Ishikawa (cell line): Measurements from ENCODE around the gene ANK3.

ENCODE experiments used
- CEBPB ChIP-seq: IDR thresholded peaks from 2 replicates; pipeline ENCODE4 v1.6.1; 2012
- CREB1 ChIP-seq: IDR thresholded peaks from 2 replicates; pipeline ENCODE4 v1.6.1; 2012; ENCODE audit warnings: low read depth
- EGR1 ChIP-seq: IDR thresholded peaks from 2 replicates; pipeline ENCODE4 v1.6.1; 2012
- EP300 ChIP-seq: IDR thresholded peaks from 2 replicates; pipeline ENCODE4 v1.6.1; 2012; ENCODE audit warnings: borderline replicate concordance
- FOXM1 ChIP-seq: IDR thresholded peaks from 2 replicates; pipeline ENCODE4 v1.6.1; 2012; ENCODE audit warnings: low read depth, borderline replicate concordance
- MAX ChIP-seq: IDR thresholded peaks from 2 replicates; pipeline ENCODE4 v1.6.1; 2012
- NFIC ChIP-seq: IDR thresholded peaks from 2 replicates; pipeline ENCODE4 v1.6.1; 2012
- RAD21 ChIP-seq: IDR thresholded peaks from 2 replicates; pipeline ENCODE4 v1.6.1; 2012; ENCODE audit warnings: low read depth
- REST ChIP-seq: IDR thresholded peaks from 2 replicates; pipeline ENCODE4 v1.6.1; 2012; ENCODE audit warnings: low read depth, mild to moderate bottlenecking
- TAF1 ChIP-seq: IDR thresholded peaks from 2 replicates; pipeline ENCODE4 v1.6.1; 2012; ENCODE audit warnings: low read depth, mild to moderate bottlenecking
- TCF12 ChIP-seq: IDR thresholded peaks from 2 replicates; pipeline ENCODE4 v1.6.1; 2012; ENCODE audit warnings: low read depth
- TEAD4 ChIP-seq: IDR thresholded peaks from 2 replicates; pipeline ENCODE4 v1.6.1; 2012
- USF1 ChIP-seq: IDR thresholded peaks from 2 replicates; pipeline ENCODE4 v1.6.1; 2012
- YY1 ChIP-seq: IDR thresholded peaks from 2 replicates; pipeline ENCODE4 v1.6.1; 2012; ENCODE audit warnings: low read depth
- ZBTB7A ChIP-seq: IDR thresholded peaks from 2 replicates; pipeline ENCODE4 v1.6.1; 2012; ENCODE audit warnings: low read depth

The ANK3 gene

GRCh38 chr10:60203993-60204618 lies 185.6 kb downstream of the ANK3 start:
- TF ChIP-seq CEBPB (no peak), RAD21 (peak; percentile 43)

- no peak for TF ChIP-seq RAD21
- TF ChIP-seq REST: no peak
- TF ChIP-seq NFIC: no peak
- no peak for TF ChIP-seq USF1
- no peak for TF ChIP-seq FOXM1
- no peak for TF ChIP-seq MAX
- TF ChIP-seq ZBTB7A: no peak
- no peak for TF ChIP-seq CREB1
- TF ChIP-seq CEBPB: no peak
- no peak for TF ChIP-seq YY1
- no peak for TF ChIP-seq EP300
- no peak for TF ChIP-seq EGR1
- no peak for TF ChIP-seq TEAD4
- no peak for TF ChIP-seq TCF12
- no peak for TF ChIP-seq TAF1
Measured at GRCh38 chr10:60200682-60201053, 189.0 kb downstream of the ANK3 start.

GRCh38 chr10:60200012-60200681 lies 189.5 kb downstream of the ANK3 start:
- TF ChIP-seq CREB1 (no peak), TCF12 (no peak), ZBTB7A (no peak), REST (no peak), CEBPB (no peak), USF1 (no peak), MAX (no peak), RAD21 (no peak), TEAD4 (no peak), EGR1 (no peak), NFIC (no peak), YY1 (no peak), FOXM1 (no peak), TAF1 (no peak)

GRCh38 chr10:60197206-60197605 lies 192.5 kb downstream of the ANK3 start:
- no peak for TF ChIP-seq FOXM1
- TF ChIP-seq CREB1: no peak
- no peak for TF ChIP-seq REST
- TF ChIP-seq CEBPB: no peak

GRCh38 chr10:60194421-60194820 lies 195.3 kb downstream of the ANK3 start:
- no peak for TF ChIP-seq RAD21
- TF ChIP-seq EGR1: no peak
- no peak for TF ChIP-seq USF1
- no peak for TF ChIP-seq TCF12
- no peak for TF ChIP-seq ZBTB7A
- TF ChIP-seq REST: no peak
- no peak for TF ChIP-seq TAF1
- no peak for TF ChIP-seq YY1
- TF ChIP-seq EP300: no peak
- no peak for TF ChIP-seq TEAD4
- no peak for TF ChIP-seq NFIC
- no peak for TF ChIP-seq FOXM1
- no peak for TF ChIP-seq CEBPB
